Parathyroid adenoma (tissue), 2 donors: ENCODE results near the gene NKAIN2.

ENCODE experiments used
- H2AFZ ChIP-seq: fragments of 300-600 bp; sonication (generic); one replicate; pipeline ENCODE4 v1.7.0; 2017; ENCODE audit warnings: antibody characterized with exemption, mild to moderate bottlenecking
- H3K27ac ChIP-seq: fragments of 300-600 bp; sonication (generic); one replicate; pipeline ENCODE4 v1.7.0; 2017
- H3K27me3 ChIP-seq: fragments of 300-600 bp; sonication (generic); one replicate; pipeline ENCODE4 v1.7.0; 2017; ENCODE audit warnings: low read length; ENCODE audit not compliant: control insufficient read depth, insufficient read depth
- H3K36me3 ChIP-seq: fragments of 300-600 bp; sonication (generic); one replicate; pipeline ENCODE4 v1.7.0; 2017; ENCODE audit warnings: low read length; ENCODE audit not compliant: control insufficient read depth, insufficient read depth
- H3K4me1 ChIP-seq: fragments of 300-600 bp; sonication (generic); one replicate; pipeline ENCODE4 v1.7.0; 2017; ENCODE audit warnings: control low read depth
- H3K4me2 ChIP-seq: fragments of 300-600 bp; sonication (generic); one replicate; pipeline ENCODE4 v1.7.0; 2017; ENCODE audit warnings: low read length
- H3K4me3 ChIP-seq: fragments of 300-600 bp; sonication (generic); one replicate; pipeline ENCODE4 v1.7.0; 2017; ENCODE audit warnings: low read depth, low read length
- H3K79me2 ChIP-seq: fragments of 300-600 bp; sonication (generic); one replicate; pipeline ENCODE4 v1.7.0; 2017; ENCODE audit warnings: control low read depth
- H3K9ac ChIP-seq: fragments of 300-600 bp; sonication (generic); one replicate; pipeline ENCODE4 v1.7.0; 2017; ENCODE audit warnings: mild to moderate bottlenecking
- H3K9me3 ChIP-seq: fragments of 300-600 bp; sonication (generic); one replicate; pipeline ENCODE4 v1.7.0; 2017; ENCODE audit warnings: low read length; ENCODE audit not compliant: control insufficient read depth
- TF ChIP-seq, protein P1 (sequence below): fragments of 300-600 bp; sonication (generic); IDR thresholded peaks from one replicate; pipeline ENCODE4 v1.7.0; 2017; ENCODE audit warnings: antibody characterized with exemption, mild to moderate bottlenecking
- donor health status: primary hyperparathyroidism.

Gene NKAIN2

DNA sequence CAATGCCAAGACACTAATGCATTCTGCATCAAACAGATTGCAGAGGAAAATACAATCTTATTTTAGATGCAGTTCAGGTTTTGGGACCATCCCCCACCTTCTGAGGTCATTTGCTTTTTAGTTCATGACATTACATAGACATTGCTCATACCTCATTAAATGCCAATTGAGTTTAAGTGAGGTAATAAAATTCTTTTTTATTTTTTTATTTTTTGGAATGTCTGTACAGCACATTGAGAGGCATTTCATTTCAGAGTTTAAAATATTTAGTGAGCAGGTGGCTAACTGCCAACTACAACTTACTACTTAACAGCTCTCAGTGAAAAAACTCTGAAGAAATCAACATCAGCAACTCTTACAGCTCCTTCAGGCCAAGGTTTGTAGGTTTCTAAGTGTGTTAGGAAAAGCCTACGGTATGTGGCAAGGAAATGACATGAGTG is 676.3 kb downstream of the NKAIN2 start:
- Histone ChIP-seq H3K36me3 (no peaks in the 10 kb centered on the region), H3K4me1 (no peaks in the 10 kb centered on the region), H3K27ac (no peak overlapping the region), H3K9me3 (no peaks in the 10 kb centered on the region), H3K9ac (no peak overlapping the region), H3K27me3 (no peaks in the 10 kb centered on the region), H3K4me3 (no peak overlapping the region), H3K79me2 (no peaks in the 10 kb centered on the region), H2AFZ (no peak overlapping the region), H3K4me2 (no peak overlapping the region)
- TF ChIP-seq, protein P1, sequence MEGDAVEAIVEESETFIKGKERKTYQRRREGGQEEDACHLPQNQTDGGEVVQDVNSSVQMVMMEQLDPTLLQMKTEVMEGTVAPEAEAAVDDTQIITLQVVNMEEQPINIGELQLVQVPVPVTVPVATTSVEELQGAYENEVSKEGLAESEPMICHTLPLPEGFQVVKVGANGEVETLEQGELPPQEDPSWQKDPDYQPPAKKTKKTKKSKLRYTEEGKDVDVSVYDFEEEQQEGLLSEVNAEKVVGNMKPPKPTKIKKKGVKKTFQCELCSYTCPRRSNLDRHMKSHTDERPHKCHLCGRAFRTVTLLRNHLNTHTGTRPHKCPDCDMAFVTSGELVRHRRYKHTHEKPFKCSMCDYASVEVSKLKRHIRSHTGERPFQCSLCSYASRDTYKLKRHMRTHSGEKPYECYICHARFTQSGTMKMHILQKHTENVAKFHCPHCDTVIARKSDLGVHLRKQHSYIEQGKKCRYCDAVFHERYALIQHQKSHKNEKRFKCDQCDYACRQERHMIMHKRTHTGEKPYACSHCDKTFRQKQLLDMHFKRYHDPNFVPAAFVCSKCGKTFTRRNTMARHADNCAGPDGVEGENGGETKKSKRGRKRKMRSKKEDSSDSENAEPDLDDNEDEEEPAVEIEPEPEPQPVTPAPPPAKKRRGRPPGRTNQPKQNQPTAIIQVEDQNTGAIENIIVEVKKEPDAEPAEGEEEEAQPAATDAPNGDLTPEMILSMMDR, result no peak

DNA sequence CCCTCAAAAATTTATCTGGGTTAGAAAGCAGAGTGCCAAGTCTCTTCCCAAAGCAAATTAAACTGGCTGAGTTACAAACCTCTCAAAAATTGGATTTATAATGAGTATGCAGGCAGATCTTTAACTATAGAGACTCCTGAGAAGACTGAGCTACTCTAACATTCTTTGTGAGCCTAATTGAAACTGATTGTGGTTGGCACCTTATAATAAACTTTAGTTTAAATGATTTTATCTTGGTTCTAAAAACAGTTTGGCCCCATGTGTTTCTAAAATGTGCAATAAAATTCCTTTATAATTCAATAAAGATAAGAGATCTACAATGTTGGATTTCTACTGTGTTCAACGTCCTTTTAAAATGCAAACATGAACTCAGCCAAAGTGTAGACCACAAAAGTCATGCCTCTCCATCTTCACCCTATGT is 678.4 kb downstream of the NKAIN2 start:
- Histone ChIP-seq H3K4me2 (no peak overlapping the region), H3K79me2 (no peaks in the 10 kb centered on the region), H3K9ac (no peak overlapping the region), H3K27me3 (no peaks in the 10 kb centered on the region), H2AFZ (no peak overlapping the region), H3K4me1 (no peaks in the 10 kb centered on the region), H3K27ac (no peak overlapping the region), H3K4me3 (no peak overlapping the region), H3K36me3 (no peaks in the 10 kb centered on the region), H3K9me3 (no peaks in the 10 kb centered on the region)
- TF ChIP-seq, protein P1, result no peak

DNA sequence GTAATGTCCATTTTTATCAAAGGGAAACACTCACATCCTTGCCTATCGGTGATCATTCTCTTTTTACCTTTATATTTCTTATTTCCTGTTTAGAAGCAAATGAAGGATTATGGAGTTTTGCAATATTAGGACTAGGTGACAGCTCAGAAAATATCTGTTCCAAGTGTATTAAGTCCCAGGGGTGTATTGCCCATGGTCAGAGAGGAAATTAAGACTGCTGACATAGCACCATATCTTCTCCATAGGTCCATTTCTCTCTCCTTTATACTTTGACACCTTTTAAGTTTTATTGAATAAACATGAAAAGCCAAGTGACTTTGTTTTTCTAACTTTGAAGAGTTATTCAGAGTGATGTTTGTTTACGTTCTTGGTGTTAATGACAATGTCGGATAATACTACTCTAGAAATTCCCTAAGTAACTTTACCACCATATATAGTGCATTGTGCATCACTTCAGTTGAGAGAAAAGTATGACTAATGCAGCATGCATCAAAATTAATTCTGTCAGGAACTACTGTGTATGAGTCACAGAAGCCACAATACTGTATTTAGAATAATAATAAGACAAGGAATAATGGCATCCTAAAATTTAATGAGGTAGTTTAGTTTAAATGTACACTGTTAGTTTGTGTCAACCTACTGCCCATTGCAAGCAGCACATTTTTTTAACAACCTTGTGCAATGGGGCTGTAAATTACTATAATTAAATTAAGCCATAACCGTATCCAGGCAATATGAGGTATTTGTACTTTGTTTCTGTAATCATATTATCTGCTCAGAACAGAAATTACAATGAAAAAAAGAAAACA is 684.2 kb downstream of the NKAIN2 start:
- no peaks in the 10 kb centered on the region for H3K27me3 ChIP-seq
- H3K4me2 ChIP-seq, result no peak overlapping the region
- no peaks in the 10 kb centered on the region for H3K36me3 ChIP-seq
- H3K4me1 ChIP-seq, result no peaks in the 10 kb centered on the region
- no peak overlapping the region for H3K9ac ChIP-seq
- TF ChIP-seq, protein P1, result no peak
- H3K9me3 ChIP-seq, result no peaks in the 10 kb centered on the region
- H3K79me2 ChIP-seq, result no peaks in the 10 kb centered on the region
- no peak overlapping the region for H3K27ac ChIP-seq
- H3K4me3 ChIP-seq, result no peak overlapping the region
- no peak overlapping the region for H2AFZ ChIP-seq

DNA sequence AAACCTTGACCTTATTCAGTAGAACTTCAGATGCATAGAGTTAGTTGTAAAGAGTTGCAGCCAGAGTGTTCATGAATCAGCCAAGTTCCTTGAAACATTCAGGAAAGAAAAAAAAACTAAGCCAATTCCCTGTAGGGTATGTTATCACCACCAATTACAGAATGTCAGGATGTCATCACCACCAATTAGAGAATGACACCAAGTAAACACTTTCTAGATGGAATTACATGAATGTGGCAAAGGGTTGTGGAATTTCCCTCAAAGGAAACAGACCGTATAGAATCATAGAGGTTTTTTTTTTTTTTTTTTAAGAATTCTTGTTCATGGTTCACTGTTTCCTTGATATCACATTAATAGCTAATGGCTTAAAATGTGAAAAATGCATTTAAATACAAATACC is 686.5 kb downstream of the NKAIN2 start:
- no peaks in the 10 kb centered on the region for H3K79me2 ChIP-seq

More for the DNA sequence above, 686.5 kb downstream of the NKAIN2 start:
- Histone ChIP-seq H3K4me1 (no peaks in the 10 kb centered on the region), H3K9ac (no peak overlapping the region), H3K27ac (no peak overlapping the region), H3K9me3 (no peaks in the 10 kb centered on the region), H3K36me3 (no peaks in the 10 kb centered on the region), H3K4me3 (no peak overlapping the region), H2AFZ (no peak overlapping the region), H3K27me3 (no peaks in the 10 kb centered on the region), H3K4me2 (no peak overlapping the region)
- TF ChIP-seq, protein P1, result no peak
